NB4 (cell line): Measurements from ENCODE around the gene CXCR4.

Experiments used
- DNase-seq: peaks from one replicate; pipeline ENCODE4 v3.0.0; 2010; ENCODE audit warnings: low read depth
- H3K4me3 ChIP-seq: one replicate; pipeline ENCODE4 v1.5.1; 2011; ENCODE audit warnings: mild to moderate bottlenecking, low read depth, low read length, moderate library complexity
- MYC ChIP-seq: IDR thresholded peaks from 2 replicates; pipeline ENCODE4 v1.6.1; 2011; ENCODE audit warnings: low read depth, low read length
- POLR2A ChIP-seq: IDR thresholded peaks from 2 replicates; pipeline ENCODE4 v1.6.1; 2011; ENCODE audit warnings: mild to moderate bottlenecking; ENCODE audit not compliant: insufficient read length; ENCODE audit errors: extremely low read depth
- TF ChIP-seq, protein P1 (sequence below): IDR thresholded peaks from one replicate; pipeline ENCODE4 v1.5.1; 2012; ENCODE audit warnings: low read depth, low read length
- TF ChIP-seq, protein P2 (sequence below): IDR thresholded peaks from 2 replicates; pipeline ENCODE4 v1.6.1; 2011; ENCODE audit warnings: low read depth, low read length

The CXCR4 gene

DNA sequence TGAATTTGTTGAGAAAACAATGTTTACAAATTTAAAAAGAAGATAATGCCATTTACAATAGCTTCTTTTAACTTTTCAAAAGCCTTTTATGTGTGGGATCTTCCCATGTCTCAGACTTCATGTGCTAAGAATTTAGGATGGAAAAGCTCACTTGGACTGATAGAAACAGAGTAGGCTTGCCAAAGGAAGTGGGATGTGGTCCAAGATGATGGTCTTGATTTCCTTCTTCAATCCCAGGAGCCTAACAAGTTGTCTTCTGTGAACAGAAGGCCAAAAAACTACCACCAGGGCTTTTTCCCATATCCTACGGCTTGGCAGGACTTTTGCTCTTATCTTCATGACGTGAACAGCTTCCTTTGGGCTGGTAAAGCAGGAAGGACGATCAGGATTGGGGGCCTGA, 9.5 kb downstream of the CXCR4 start:
- H3K4me3 ChIP-seq = no peak overlapping the region
- TF ChIP-seq MYC = no peak
- TF ChIP-seq, protein P1, sequence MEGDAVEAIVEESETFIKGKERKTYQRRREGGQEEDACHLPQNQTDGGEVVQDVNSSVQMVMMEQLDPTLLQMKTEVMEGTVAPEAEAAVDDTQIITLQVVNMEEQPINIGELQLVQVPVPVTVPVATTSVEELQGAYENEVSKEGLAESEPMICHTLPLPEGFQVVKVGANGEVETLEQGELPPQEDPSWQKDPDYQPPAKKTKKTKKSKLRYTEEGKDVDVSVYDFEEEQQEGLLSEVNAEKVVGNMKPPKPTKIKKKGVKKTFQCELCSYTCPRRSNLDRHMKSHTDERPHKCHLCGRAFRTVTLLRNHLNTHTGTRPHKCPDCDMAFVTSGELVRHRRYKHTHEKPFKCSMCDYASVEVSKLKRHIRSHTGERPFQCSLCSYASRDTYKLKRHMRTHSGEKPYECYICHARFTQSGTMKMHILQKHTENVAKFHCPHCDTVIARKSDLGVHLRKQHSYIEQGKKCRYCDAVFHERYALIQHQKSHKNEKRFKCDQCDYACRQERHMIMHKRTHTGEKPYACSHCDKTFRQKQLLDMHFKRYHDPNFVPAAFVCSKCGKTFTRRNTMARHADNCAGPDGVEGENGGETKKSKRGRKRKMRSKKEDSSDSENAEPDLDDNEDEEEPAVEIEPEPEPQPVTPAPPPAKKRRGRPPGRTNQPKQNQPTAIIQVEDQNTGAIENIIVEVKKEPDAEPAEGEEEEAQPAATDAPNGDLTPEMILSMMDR = no peak
- no peak for TF ChIP-seq POLR2A
- TF ChIP-seq, protein P2, sequence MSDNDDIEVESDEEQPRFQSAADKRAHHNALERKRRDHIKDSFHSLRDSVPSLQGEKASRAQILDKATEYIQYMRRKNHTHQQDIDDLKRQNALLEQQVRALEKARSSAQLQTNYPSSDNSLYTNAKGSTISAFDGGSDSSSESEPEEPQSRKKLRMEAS = no peak

DNA sequence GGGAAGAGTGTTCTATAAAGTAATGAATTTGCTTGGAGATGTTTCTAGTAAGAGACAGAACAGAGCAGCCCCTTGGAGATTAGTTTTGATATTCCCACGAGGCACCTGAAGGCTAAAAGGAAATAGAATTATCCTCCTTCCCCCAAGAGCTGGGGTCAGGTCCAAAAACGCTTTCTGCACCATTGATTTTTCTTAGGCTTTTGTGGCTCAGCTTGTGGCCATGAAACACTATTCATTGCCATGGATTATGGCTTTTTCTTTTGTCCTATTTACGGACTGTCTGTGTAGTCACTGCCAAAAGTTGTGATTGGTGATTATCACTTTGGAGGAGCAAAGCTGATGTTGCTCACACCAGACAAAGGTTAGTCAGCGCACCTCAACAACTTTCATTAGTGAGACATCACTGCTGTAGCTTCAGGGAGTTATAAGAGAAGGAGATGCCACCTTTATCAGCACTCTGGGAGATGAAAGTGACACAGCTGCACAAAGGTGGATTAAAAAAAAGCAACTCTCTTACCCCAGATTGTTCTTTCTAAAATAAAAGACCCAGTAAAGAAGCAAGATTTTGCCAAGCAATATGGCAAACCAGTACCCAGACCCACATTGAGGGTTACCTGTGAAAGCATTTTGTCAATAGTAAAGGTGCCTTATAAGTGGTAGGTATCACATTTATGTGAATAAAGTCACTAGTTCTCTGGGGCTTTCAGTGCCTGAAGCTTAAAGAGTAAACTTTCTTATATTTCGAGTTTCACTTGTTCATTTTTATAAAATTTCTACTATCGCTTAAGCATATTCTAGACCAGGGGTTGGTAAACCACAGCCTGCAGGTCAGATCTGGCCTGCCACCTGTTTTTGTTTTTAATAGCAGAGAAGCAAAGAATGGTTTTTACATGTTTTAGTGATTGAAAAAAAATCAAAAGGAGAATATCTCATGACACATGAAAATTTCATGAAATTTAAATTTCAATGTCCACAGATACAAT, 10.6 kb downstream of the CXCR4 start:
- TF ChIP-seq, protein P1 = no peak
- TF ChIP-seq MYC (no peak), POLR2A (no peak)
- TF ChIP-seq, protein P2 = no peak
- no peak overlapping the region for H3K4me3 ChIP-seq
- DNase-seq = no peak

More for the DNA sequence above, 9.5 kb downstream of the CXCR4 start:
- no peak for DNase-seq

DNA sequence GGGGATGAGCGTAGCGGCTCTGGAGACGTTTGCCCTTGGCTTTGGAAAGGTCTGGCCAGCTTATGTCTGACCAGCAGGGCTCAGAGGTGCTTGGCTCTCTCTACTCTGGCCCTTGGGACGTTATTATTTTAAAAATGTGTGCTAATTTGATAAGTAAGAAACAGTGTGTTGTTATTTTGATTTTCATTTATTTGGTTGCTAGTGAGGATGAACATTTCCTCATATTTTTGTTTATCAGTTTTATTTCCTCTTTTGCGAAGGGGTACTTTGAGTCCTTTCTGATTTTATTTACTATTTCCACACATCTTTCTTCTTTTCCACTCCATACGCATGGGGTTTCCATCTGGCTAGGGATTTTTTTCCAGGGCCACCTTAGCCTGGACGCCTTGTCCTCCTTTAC, 11.4 kb downstream of the CXCR4 start:
- TF ChIP-seq, protein P2 = no peak
- TF ChIP-seq, protein P1 = no peak
- TF ChIP-seq MYC (no peak), POLR2A (no peak)
- DNase-seq = no peak
- no peak overlapping the region for H3K4me3 ChIP-seq

DNA sequence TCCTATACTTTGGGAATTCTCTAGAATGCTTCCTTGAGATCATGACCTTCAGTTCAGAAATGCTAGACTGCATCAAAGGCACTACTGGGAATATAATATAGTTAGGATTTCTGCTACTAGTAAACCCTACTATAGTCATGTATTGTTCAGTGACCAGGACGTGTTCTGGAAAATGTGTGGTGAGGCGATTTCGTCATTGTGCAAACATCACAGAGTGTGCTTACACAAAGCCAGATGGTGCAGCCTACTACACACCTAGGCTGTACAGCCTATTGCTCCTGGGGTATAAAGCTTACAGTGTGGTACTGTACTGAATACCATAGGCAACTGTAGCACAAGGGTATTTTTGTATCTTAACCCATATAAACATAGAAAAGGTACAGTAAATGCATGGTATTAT, 13.0 kb downstream of the CXCR4 start:
- no peak overlapping the region for H3K4me3 ChIP-seq
- TF ChIP-seq POLR2A (no peak), MYC (no peak)
- TF ChIP-seq, protein P2 = no peak
- TF ChIP-seq, protein P1 = no peak
- DNase-seq = peak; percentile 61

DNA sequence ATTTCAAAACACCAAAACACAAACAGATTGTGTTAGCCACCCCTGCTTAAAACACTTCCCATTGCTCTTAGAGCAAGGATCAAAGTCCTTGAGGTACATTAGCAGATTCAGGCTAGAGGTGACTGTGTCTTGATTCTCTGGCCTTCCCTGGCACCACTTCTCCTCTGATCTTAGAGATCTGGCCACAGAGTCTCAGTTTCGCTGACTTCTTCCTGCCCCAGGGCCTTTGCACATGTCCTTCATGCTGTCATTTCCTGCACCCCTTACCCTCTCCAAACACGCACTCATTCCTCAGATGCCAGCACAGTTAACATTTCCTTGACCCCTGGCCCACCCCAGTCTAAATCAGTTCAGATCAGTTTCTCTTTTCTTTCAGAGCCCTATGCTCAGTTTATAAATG, 16.9 kb downstream of the CXCR4 start:
- no peak overlapping the region for H3K4me3 ChIP-seq
- TF ChIP-seq, protein P1 = no peak
- TF ChIP-seq, protein P2 = no peak
- TF ChIP-seq POLR2A (no peak), MYC (no peak)
- no peak for DNase-seq
